ENCODE results near the gene IKBKE.

GRCh38 chr1:206512058-206512850 lies 42.0 kb downstream of the IKBKE start:
- no peak for TF ChIP-seq YY1 (IDR thresholded peaks at IDR 0.05; ENCODE audit: insufficient read depth, insufficient read length)
- TF ChIP-seq SUZ12 (IDR thresholded peaks at IDR 0.05; ENCODE audit: extremely low read depth, insufficient read depth, insufficient read length) = no peak
- no peak for TF ChIP-seq ZNF274 (IDR thresholded peaks at IDR 0.05; ENCODE audit: low read depth, low read length)

Data from NT2/D1 (cell line).